GM18519 (cell line): Measurements from ENCODE around the gene GARNL3.

Source experiments
- ATAC-seq: cut with Tn5 transposase; IDR thresholded peaks from one replicate; pipeline ENCODE4 v1.9.1; 2021; ENCODE audit warnings: mild to moderate bottlenecking, moderate library complexity; ENCODE audit not compliant: unreplicated experiment, low FRiP score

The GARNL3 gene

GRCh38 chr9:127398715-127399400 lies 134.3 kb downstream of the GARNL3 start:
- no peak for ATAC-seq

- ATAC-seq: no peak
Observed at GRCh38 chr9:127399736-127400269, 135.2 kb downstream of the GARNL3 start.

DNA sequence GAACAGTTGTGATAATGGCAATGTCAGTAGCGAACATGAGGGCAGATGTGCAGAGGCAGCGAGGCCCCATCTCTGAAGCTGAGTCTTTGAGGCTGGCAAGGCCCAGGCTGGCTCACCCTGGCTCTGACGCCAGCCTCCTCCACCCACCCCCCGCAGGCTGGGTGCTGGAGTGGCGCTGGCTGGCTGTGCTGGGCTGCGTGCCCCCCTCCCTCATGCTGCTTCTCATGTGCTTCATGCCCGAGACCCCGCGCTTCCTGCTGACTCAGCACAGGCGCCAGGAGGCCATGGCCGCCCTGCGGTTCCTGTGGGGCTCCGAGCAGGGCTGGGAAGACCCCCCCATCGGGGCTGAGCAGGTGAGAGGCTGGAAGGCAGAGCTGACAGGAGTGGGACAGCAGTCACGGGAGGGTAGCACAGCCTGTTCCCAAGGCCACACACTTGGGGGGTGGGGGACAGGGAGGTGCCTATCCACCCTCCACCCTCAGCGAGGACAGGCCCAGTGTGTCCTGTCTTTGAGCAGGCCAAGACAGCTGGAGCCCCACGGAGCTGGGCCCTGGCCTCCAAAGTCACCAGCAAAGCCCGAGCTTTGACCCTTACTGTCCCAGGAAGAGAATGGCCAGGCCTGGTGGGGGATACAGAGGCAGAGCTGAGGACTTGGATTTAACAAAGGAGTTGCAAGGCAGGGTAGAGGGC lies 138.0 kb downstream of the GARNL3 start:
- no peak for ATAC-seq

- no peak for ATAC-seq
Observed at GRCh38 chr9:127403507-127404192, 139.1 kb downstream of the GARNL3 start.

DNA sequence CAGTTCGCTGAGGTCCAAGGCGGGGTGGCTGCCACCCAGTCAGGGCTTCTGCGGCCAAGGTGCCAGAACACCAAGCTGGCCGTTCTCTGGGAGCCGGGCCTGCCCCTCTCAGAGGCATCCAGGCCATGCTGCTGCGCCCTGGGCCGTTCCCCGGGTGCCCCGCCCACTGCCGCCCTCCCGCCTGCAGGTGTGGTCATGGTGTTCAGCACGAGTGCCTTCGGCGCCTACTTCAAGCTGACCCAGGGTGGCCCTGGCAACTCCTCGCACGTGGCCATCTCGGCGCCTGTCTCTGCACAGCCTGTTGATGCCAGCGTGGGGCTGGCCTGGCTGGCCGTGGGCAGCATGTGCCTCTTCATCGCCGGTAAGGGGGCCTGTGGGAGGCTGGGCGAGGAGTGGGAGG lies 140.1 kb downstream of the GARNL3 start:
- ATAC-seq: no peak

DNA sequence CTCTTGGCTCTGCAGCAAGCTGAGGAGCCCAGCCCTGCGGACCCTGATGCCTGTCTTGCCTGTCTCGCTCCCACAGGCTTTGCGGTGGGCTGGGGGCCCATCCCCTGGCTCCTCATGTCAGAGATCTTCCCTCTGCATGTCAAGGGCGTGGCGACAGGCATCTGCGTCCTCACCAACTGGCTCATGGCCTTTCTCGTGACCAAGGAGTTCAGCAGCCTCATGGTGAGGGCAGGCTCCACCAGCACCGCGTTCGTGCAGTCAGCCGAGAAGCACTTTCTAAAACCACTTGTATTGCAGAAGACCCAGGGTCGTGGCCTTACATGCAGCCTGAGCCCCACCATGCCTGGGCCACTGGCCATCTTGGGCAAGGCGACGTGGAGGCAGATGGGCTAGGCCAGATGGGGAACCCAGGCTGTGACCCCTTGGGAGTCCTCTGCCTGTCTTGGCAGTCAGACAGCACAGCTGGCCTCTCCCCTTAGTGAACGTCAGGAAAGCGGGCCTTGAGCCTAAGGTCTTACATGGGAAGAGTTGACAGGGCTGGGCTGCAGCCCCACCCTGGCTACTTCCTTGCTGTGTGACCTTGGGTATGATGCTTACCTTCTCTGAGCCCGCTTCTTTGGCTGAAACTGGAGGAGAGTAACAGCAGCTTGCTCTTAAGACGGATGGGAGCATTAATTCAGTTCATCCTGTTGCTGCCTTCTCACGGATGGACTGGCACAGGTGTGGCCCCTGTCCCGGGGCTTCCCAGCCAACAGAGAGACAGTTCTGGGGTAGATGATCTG lies 141.0 kb downstream of the GARNL3 start:
- ATAC-seq: no peak

DNA sequence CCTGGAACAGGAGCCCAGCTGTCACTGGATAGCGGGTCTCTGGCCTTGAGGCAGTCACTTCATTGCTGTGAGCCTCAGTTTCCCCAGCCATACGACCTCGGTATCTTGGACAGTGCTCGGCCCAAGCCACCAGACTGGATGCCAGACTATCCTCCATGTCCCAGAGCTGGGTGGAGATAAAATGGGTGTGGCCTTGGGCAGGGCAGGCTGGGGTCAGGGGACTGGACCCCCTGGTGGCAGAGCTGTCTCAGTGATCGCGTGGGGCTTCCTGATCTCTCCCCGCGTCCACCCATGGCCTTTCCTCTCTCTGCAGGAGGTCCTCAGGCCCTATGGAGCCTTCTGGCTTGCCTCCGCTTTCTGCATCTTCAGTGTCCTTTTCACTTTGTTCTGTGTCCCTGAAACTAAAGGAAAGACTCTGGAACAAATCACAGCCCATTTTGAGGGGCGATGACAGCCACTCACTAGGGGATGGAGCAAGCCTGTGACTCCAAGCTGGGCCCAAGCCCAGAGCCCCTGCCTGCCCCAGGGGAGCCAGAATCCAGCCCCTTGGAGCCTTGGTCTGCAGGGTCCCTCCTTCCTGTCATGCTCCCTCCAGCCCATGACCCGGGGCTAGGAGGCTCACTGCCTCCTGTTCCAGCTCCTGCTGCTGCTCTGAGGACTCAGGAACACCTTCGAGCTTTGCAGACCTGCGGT lies 142.4 kb downstream of the GARNL3 start:
- no peak for ATAC-seq

DNA sequence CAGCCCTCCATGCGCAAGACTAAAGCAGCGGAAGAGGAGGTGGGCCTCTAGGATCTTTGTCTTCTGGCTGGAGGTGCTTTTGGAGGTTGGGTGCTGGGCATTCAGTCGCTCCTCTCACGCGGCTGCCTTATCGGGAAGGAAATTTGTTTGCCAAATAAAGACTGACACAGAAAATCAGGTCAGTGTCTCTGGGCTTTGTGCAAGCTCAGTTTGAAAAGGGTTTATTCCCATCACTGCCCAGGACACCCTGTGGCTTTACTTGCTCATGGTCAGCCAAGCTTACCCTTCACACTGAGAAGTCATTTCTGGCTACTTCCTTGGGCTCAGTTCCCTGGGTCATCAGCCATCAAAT lies 142.9 kb downstream of the GARNL3 start:
- ATAC-seq: no peak

DNA sequence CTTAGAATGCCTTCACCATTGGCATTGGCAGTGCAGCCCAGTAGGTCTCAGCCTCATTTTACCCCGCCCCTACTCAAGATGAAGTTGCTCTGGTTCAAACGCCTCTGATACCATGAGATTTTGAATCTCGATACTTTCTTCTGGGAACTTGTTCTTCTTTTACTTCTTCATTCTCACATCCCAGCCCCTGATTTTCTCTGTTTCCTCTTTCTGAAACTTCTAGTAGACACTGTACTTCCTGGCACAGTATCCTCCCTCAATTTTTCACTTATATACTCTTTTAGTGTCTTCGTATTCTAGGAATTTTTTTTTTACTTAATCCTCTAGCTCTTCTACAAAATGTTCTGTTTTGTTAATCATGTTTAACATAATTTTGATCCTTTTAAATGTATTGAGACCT lies 146.5 kb downstream of the GARNL3 start:
- ATAC-seq: no peak

- no peak for ATAC-seq
Observed at GRCh38 chr9:127415141-127415540, 150.6 kb downstream of the GARNL3 start.

DNA sequence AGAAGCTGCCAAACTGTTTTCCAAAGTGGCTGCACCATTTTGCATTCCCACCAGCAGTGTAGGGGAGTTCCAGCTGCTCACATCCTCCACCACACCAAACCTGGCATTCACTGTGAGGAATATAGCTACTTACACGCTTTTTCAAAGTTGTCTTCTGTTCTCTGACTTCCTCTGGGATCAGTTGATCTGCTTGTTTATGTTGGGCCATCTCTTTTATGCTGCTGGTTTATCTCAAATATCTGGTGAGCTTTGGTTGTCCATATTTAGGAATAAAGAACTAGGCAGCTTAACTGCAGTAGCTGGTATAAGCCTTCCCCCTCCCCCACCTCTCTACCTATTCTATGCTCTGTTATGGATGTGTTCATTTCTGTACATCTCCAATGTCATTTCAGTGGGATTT lies 151.1 kb downstream of the GARNL3 start:
- ATAC-seq: no peak

GRCh38 chr9:127417131-127418036 lies 152.8 kb downstream of the GARNL3 start:
- ATAC-seq: no peak

DNA sequence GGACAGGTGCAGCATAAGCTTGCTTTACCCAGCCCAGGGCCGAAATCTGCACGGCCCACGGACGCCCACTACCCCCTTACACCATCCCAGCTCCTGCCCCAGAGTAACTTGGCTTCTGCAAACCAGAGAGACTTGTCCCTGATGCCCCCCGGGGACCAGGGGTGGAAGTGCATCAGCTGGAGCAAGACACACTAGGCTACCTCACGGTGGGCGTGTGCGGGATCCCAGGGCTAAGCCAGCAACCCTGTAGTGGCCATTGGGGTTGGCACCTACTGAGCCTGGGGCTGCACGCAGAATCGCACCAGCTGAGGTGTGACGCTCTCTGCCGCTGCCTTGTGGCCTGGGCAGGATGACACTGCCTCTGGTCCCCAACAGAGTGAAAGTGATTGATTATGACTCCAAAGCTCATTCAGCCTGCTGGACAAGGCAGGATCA lies 153.5 kb downstream of the GARNL3 start:
- ATAC-seq: no peak

- no peak for ATAC-seq
Observed at GRCh38 chr9:127419348-127419747, 154.8 kb downstream of the GARNL3 start.

- no peak for ATAC-seq
Observed at GRCh38 chr9:127421057-127421456, 156.5 kb downstream of the GARNL3 start.

DNA sequence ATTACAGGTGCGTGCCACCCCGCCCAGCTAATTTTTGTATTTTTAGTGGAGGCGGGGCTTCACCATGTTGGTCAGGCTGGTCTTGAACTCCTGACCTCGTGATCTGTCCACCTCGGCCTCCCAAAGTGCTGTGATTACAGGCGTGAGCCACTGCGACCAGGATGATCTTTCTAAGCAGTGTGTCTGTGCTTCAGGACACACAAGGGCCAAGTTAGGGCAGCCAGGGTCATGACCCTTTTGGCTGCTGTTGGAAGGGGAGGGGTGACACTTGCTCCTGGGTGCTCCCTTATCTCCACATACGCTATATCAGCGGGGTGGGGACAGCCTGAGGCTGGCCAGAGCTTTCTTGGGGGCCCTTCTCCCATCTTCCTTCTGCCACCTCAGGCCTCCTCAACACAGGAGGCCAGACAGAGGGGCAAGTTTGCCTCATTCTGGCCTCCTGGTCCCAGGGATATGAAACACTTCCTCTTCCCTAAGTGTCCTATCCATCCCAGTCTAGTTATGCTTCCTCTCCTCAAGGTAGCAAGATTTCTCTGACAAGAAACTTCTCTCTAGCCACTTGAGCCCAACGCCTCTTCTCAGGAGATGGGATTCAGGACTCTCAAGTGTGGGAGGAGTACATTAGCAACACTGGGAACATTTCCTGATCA lies 157.7 kb downstream of the GARNL3 start:
- no peak for ATAC-seq

DNA sequence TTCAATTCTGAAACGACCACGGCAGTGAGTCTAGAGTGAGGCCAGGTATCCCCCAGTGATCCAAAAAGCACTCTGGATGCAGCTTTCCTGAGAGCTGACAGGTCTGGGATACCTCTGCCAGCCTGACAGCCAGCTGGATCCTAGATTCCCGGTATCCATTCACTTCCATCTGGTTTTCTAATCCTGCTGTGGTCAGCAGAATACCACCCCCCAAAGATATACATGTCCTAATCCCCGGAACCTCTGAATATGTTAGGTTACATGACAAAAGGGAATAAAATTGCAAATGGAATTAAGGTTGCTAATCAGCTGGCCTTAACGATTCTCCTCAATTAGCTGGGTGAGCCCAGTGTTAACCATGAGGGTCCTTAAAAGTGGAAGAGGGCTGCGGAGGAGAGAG lies 158.2 kb downstream of the GARNL3 start:
- ATAC-seq: no peak

DNA sequence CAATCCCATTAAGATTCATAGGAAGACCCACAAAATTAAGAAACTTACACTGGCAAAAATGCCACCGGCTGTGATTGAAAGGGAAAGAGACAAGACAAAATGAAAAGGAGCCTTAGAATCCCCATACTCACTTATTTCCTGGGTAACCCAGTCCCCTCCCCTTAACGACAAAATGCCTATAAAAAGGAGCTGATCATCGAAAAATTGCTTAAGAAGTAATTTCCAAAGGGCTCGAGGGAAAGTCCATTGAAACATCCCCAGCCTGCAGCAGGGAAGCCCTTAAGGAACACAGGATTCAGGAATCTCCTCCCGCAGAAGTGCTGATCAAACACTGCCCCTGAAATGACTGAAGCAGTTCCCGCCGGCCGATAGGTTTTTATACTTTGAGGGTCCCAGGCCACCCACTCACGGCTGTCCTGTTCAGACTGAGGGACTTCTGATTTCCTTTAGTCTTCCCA lies 158.9 kb downstream of the GARNL3 start:
- ATAC-seq: no peak
